Peyer's patch (tissue), 4 donors: ENCODE results near the gene SLFN13.

ENCODE experiments used
- CTCF ChIP-seq, 6 experiments: fragments of 450-650 bp in 4 of 6; fragments of 200-600 bp in 2 of 6; sonication (generic) in 1 of 6; IDR thresholded peaks; one replicate each; pipeline ENCODE4 v1.5.1; 2017 to 2019; ENCODE audit warnings: antibody characterized with exemption in 6 of 6, mild to moderate bottlenecking in 3 of 6, moderate library complexity in 1 of 6
- POLR2A ChIP-seq, 2 donors: fragments of 450-650 bp; IDR thresholded peaks; one replicate each; pipeline ENCODE4 v1.5.1; 2017; ENCODE audit warnings: antibody characterized with exemption in 2 of 2, mild to moderate bottlenecking in 2 of 2, moderate library complexity in 2 of 2

- TF ChIP-seq CTCF (IDR thresholded peaks at IDR 0.05): no peak
- no peak for TF ChIP-seq POLR2A (IDR thresholded peaks at IDR 0.05)
Measured at GRCh38 chr17:35468475-35468874, 19.9 kb upstream of the SLFN13 start.
